Endothelial cell of umbilical vein (primary cell): ENCODE data around the gene ACO2. TPM values are rescaled to one million over a fixed set of nuclear protein-coding genes. Genes with fewer than 3 reads are reported as not detected.

Experiments used
- BruUV-seq: library from RNA; stranded (reverse); fragments of 400-500 nt; replicated peaks from 2 replicates; lab custom pipeline; 2021; lab: Mats Ljungman, UMichigan
- CTCF ChIA-PET: fragments of 300-600, 350-600 bp; sonication (Branson Sonifier 250); formaldehyde crosslinking; loops from one replicate; lab custom pipeline; 2021; ENCODE audit warnings: antibody characterized with exemption, inconsistent platforms; lab: Charles Lee
- POLR2A ChIA-PET: fragments of 300-600, 350-600 bp; sonication (Branson Sonifier 250); formaldehyde crosslinking; loops from one replicate; lab custom pipeline; 2021; ENCODE audit warnings: antibody characterized with exemption, inconsistent platforms; lab: Charles Lee
- DNase-seq: peaks from one replicate; pipeline ENCODE4 v3.0.0-alpha.2; 2011; ENCODE audit warnings: low read depth, low spot score
- FAIRE-seq: peaks from 2 replicates; lab custom pipeline; 2011; peaks lifted over from hg19 to GRCh38; lab: Jason Lieb, UNC
- H2AFZ ChIP-seq: 2 replicates; pipeline ENCODE4 v1.6.0; 2012; ENCODE audit warnings: low read depth, low read length, control low read depth, inconsistent platforms
- H3K27ac ChIP-seq: 2 replicates; pipeline ENCODE4 v1.5.1; 2011; ENCODE audit warnings: low read depth, mild to moderate bottlenecking, control low read depth, low read length, moderate library complexity; ENCODE audit not compliant: insufficient read depth
- H3K27me3 ChIP-seq, 2 experiments: 2 replicates each; pipeline versions ENCODE4 v1.6.0 to v1.6.1; 2011; ENCODE audit warnings: low read length in 2 of 2, mixed read lengths in 1 of 2; ENCODE audit not compliant: control insufficient read depth in 2 of 2, insufficient read depth in 2 of 2
- H3K36me3 ChIP-seq, 2 experiments: 2 replicates in 1 of 2; 3 replicates in 1 of 2; pipeline ENCODE4 v1.5.1; 2011; ENCODE audit warnings: low read length in 2 of 2, mild to moderate bottlenecking in 1 of 2, moderate library complexity in 1 of 2; ENCODE audit not compliant: control insufficient read depth in 2 of 2, insufficient read depth in 2 of 2; ENCODE audit errors: extremely low read depth in 1 of 2
- H3K4me1 ChIP-seq: 3 replicates; pipeline ENCODE4 v1.5.1; 2011; ENCODE audit warnings: mild to moderate bottlenecking, low read length; ENCODE audit not compliant: control insufficient read depth, insufficient read depth; ENCODE audit errors: extremely low read depth
- H3K4me2 ChIP-seq: 2 replicates; pipeline ENCODE4 v1.6.1; 2011; ENCODE audit warnings: low read length, control low read depth, mixed read lengths; ENCODE audit not compliant: insufficient read depth
- H3K4me3 ChIP-seq, 3 experiments: fragments of 200-600 bp in 1 of 3; sonication (generic), shearing (Covaris generic) in 1 of 3; replicated peaks in 1 of 3; 2 replicates each; pipeline ENCODE4 v1.5.1; 2011 to 2016; ENCODE audit warnings: control low read depth in 3 of 3, low read length in 3 of 3, mild to moderate bottlenecking in 2 of 3, inconsistent platforms in 1 of 3, low read depth in 1 of 3, moderate library complexity in 1 of 3; ENCODE audit not compliant: insufficient read depth in 1 of 3
- H3K79me2 ChIP-seq: 2 replicates; pipeline ENCODE4 v1.6.0; 2012; ENCODE audit warnings: low read length, inconsistent platforms; ENCODE audit not compliant: control insufficient read depth, insufficient read depth
- H3K9ac ChIP-seq: replicated peaks from 2 replicates; pipeline ENCODE3; 2011; ENCODE audit warnings: low read length, control low read depth; ENCODE audit not compliant: insufficient read depth; ENCODE audit errors: extremely low read depth
- H3K9me1 ChIP-seq: replicated peaks from 3 replicates; pipeline ENCODE4 v1.6.0; 2011; ENCODE audit warnings: mild to moderate bottlenecking, low read length; ENCODE audit not compliant: control insufficient read depth, insufficient read depth; ENCODE audit errors: extremely low read depth
- H3K9me3 ChIP-seq: replicated peaks from 2 replicates; pipeline ENCODE4 v1.5.1; 2012; ENCODE audit warnings: low read length, inconsistent platforms; ENCODE audit not compliant: control insufficient read depth, insufficient read depth
- H4K20me1 ChIP-seq: replicated peaks from 2 replicates; pipeline ENCODE3; 2011; ENCODE audit warnings: mild to moderate bottlenecking, low read length; ENCODE audit not compliant: control insufficient read depth, insufficient read depth; ENCODE audit errors: extremely low read depth
- CTCF ChIP-seq, 2 donors: IDR thresholded peaks; 1 replicate in 1 of 2; 2 replicates in 1 of 2; pipeline ENCODE4 v1.5.1; 2011; ENCODE audit warnings: low read length in 2 of 2, mild to moderate bottlenecking in 2 of 2, moderate library complexity in 2 of 2, control low read depth in 1 of 2, inconsistent platforms in 1 of 2, low read depth in 1 of 2; ENCODE audit not compliant: insufficient read depth in 1 of 2; ENCODE audit errors: extremely low read depth in 1 of 2
- FOS ChIP-seq: IDR thresholded peaks from 2 replicates; pipeline ENCODE4 v1.6.1; 2011; ENCODE audit warnings: mild to moderate bottlenecking, low read length, moderate library complexity, borderline replicate concordance; ENCODE audit not compliant: insufficient read depth
- GATA2 ChIP-seq: IDR thresholded peaks from 2 replicates; pipeline ENCODE4 v1.7.0; 2011; ENCODE audit warnings: low read depth, mild to moderate bottlenecking, moderate library complexity, mixed read lengths, low read length; ENCODE audit not compliant: insufficient read length, insufficient read depth
- JUN ChIP-seq: IDR thresholded peaks from 2 replicates; pipeline ENCODE4 v1.6.1; 2011; ENCODE audit warnings: borderline replicate concordance, low read depth; ENCODE audit not compliant: insufficient read length, insufficient read depth
- MYC ChIP-seq: IDR thresholded peaks from one replicate; pipeline ENCODE4 v1.6.1; 2011; ENCODE audit warnings: mild to moderate bottlenecking, low read depth, low read length
- POLR2A ChIP-seq: IDR thresholded peaks from 2 replicates; pipeline ENCODE4 v1.6.1; 2012; ENCODE audit warnings: low read depth, mild to moderate bottlenecking, control low read depth, low read length
- POLR2AphosphoS5 ChIP-seq: IDR thresholded peaks from 2 replicates; pipeline ENCODE4 v1.6.1; 2012; ENCODE audit warnings: low read depth, mild to moderate bottlenecking, control low read depth, low read length, moderate library complexity; ENCODE audit not compliant: insufficient read depth
- dilution Hi-C: fragments of 300-500 bp; cut with MboI; formaldehyde crosslinking; loops from one replicate; pipeline ENCODE4 v1.15.0; 2019; ENCODE audit warnings: low sequenced_read_pairs; ENCODE audit not compliant: extremely low pct_ligation_motif_present
- intact Hi-C: fragments of 100-400 bp; cut with micrococcal nuclease; formaldehyde crosslinking; loops from one replicate; pipeline ENCODE4 v1.10.0; 2022
- polyA plus RNA-seq, 4 experiments: library from polyadenylated mRNA; depleted of rRNA in 3 of 4; stranded (reverse) in 3 of 4; unstranded in 1 of 4; fragments of >200 nt; gene quantifications; 2 replicates each; pipeline versions ENCODE4 v1.2.1 to v1.2.3, GENCODE V29; 2011 to 2012; ENCODE audit warnings: missing spikeins in 1 of 4
- total RNA-seq: library from RNA; stranded (reverse); gene quantifications from 2 replicates; pipeline ENCODE4 v1.2.3, GENCODE V29; 2021
- TF ChIP-seq, protein P1 (sequence below): IDR thresholded peaks from 2 replicates; pipeline ENCODE4 v1.6.1; 2011; ENCODE audit not compliant: insufficient read depth, insufficient read length

The ACO2 gene
- total and polyA plus RNA-seq, 2 donors (not counting 3 experiments of a cell fraction or from before 2014, with no cell fraction given), result 63.8 to 79.7 TPM

GRCh38 chr22:41539146-41540005 is 70.5 kb downstream of the ACO2 start:
- no peak overlapping the region for H3K4me3 ChIP-seq
- intact Hi-C loops, result no loop called here
- DNase-seq (no peak), FAIRE-seq (no peak)
- POLR2A ChIA-PET, result interaction anchor here (1.4 kb wide), 1 partner anchor 18 kb away, joined by 4 read pairs; no protein-coding TSS in a partner anchor
- H3K36me3 ChIP-seq, result peaks cover 0 to 9% of the 10 kb centered on the region in 2 experiments
- H2AFZ ChIP-seq, result no peak overlapping the region
- peaks cover 9% of the 10 kb centered on the region for H3K4me1 ChIP-seq
- no TSS peak for BruUV-seq
- peaks cover 42% of the 10 kb centered on the region for H3K79me2 ChIP-seq
- H3K27ac ChIP-seq, result no peak overlapping the region
- H3K4me2 ChIP-seq, result no peak overlapping the region
- dilution Hi-C loops, result no loop called here
- no peaks in the 10 kb centered on the region for H3K9me1 ChIP-seq
- no peaks in the 10 kb centered on the region for H3K27me3 ChIP-seq
- CTCF ChIA-PET, result interaction anchor here (1.2 kb wide), 2 partner anchors 12 to 136 kb away, joined by 3 read pairs; no protein-coding TSS in a partner anchor
- no peaks in the 10 kb centered on the region for H4K20me1 ChIP-seq
- no peak overlapping the region for H3K9ac ChIP-seq
- H3K9me3 ChIP-seq, result no peaks in the 10 kb centered on the region
- TF ChIP-seq, protein P1, sequence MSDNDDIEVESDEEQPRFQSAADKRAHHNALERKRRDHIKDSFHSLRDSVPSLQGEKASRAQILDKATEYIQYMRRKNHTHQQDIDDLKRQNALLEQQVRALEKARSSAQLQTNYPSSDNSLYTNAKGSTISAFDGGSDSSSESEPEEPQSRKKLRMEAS, result no peak
- TF ChIP-seq MYC, result no peak
- no peak for TF ChIP-seq FOS
- TF ChIP-seq POLR2AphosphoS5, result no peak
- no peak for TF ChIP-seq JUN
- TF ChIP-seq CTCF (IDR thresholded peaks at IDR 0.05; ENCODE audit: extremely low read depth in 1 of 2, insufficient read depth in 1 of 2, low read depth in 1 of 2, low read length in 2 of 2), result no peak
- no peak for TF ChIP-seq POLR2A
- no peak for TF ChIP-seq GATA2
